ENCODE measurements around the gene TFF3.

TFF3 gene

GRCh38 chr21:42315296-42315891 lies at the start of gene TFF3:
TSS of gene TFF3 (minus strand) at chr21:42315409. CDS start at chr21:42315374, 35 bp downstream.
- POLR2A ChIA-PET = no interaction called here

GRCh38 chr21:42364304-42364865 lies 49.2 kb upstream of the TFF3 start:
- CTCF ChIA-PET = no interaction called here
- TF ChIP-seq PKNOX1 (IDR thresholded peaks at IDR 0.05) (no peak), ZNF384 (IDR thresholded peaks at IDR 0.05) (no peak), FOXK2 (IDR thresholded peaks at IDR 0.05) (no peak)
- POLR2A ChIA-PET = no interaction called here
- DNase-seq (ENCODE audit: extremely low spot score) = no peak

More at GRCh38 chr21:42315296-42315891, at the start of gene TFF3:
- CTCF ChIA-PET = no interaction called here
- no peak for TF ChIP-seq FOXM1 (IDR thresholded peaks at IDR 0.05; ENCODE audit: borderline replicate concordance)
- no peak for TF ChIP-seq FOXK2 (IDR thresholded peaks at IDR 0.05)
- no peak for TF ChIP-seq PKNOX1 (IDR thresholded peaks at IDR 0.05)
- TF ChIP-seq ARNT (IDR thresholded peaks at IDR 0.05) = no peak
- TF ChIP-seq SUZ12 (IDR thresholded peaks at IDR 0.05) = no peak
- no peak for TF ChIP-seq BHLHE40 (IDR thresholded peaks at IDR 0.05; ENCODE audit: borderline replicate concordance)
- TF ChIP-seq ZNF384 (IDR thresholded peaks at IDR 0.05) = no peak
- no peak for TF ChIP-seq SP1 (IDR thresholded peaks at IDR 0.05)
- no peak for TF ChIP-seq ELF4 (IDR thresholded peaks at IDR 0.05)
- no peak for TF ChIP-seq L3MBTL2 (conservative IDR thresholded peaks at IDR 0.05)
- TF ChIP-seq NFRKB (IDR thresholded peaks at IDR 0.05) = no peak
- TF ChIP-seq FOXA1 (IDR thresholded peaks at IDR 0.05) = no peak
- DNase-seq (ENCODE audit: extremely low spot score) = no peak

GRCh38 chr21:42363312-42363711 lies 48.1 kb upstream of the TFF3 start:
- no peak for DNase-seq (ENCODE audit: extremely low spot score)
- ChIA-PET POLR2A (no interaction called here), CTCF (no interaction called here)
- TF ChIP-seq SP1 (IDR thresholded peaks at IDR 0.05) (no peak), CTBP1 (IDR thresholded peaks at IDR 0.05; ENCODE audit: borderline replicate concordance) (no peak), FOXK2 (IDR thresholded peaks at IDR 0.05) (no peak), FOXA1 (IDR thresholded peaks at IDR 0.05) (no peak), ZNF384 (IDR thresholded peaks at IDR 0.05) (no peak), TARDBP (IDR thresholded peaks at IDR 0.05) (no peak), PKNOX1 (IDR thresholded peaks at IDR 0.05) (no peak), BHLHE40 (IDR thresholded peaks at IDR 0.05; ENCODE audit: borderline replicate concordance) (no peak), ARNT (IDR thresholded peaks at IDR 0.05) (no peak), SUZ12 (IDR thresholded peaks at IDR 0.05) (no peak), FOXM1 (IDR thresholded peaks at IDR 0.05; ENCODE audit: borderline replicate concordance) (no peak), HDGF (IDR thresholded peaks at IDR 0.05; ENCODE audit: borderline replicate concordance) (no peak), NFRKB (IDR thresholded peaks at IDR 0.05) (no peak), LEF1 (IDR thresholded peaks at IDR 0.05; ENCODE audit: borderline replicate concordance) (no peak), L3MBTL2 (conservative IDR thresholded peaks at IDR 0.05) (no peak), ELF4 (IDR thresholded peaks at IDR 0.05) (no peak)

GRCh38 chr21:42362700-42363099 lies 47.5 kb upstream of the TFF3 start:
- no peak for DNase-seq (ENCODE audit: extremely low spot score)
- ChIA-PET POLR2A (no interaction called here), CTCF (no interaction called here)
- no peak for TF ChIP-seq PKNOX1 (IDR thresholded peaks at IDR 0.05)

- TF ChIP-seq NFRKB (IDR thresholded peaks at IDR 0.05) (no peak), SUZ12 (IDR thresholded peaks at IDR 0.05) (no peak)
- DNase-seq (ENCODE audit: extremely low spot score) = no peak
- CTCF ChIA-PET = no interaction called here
- POLR2A ChIA-PET = no interaction called here
Measured at GRCh38 chr21:42362198-42362597, 47.0 kb upstream of the TFF3 start.

- TF ChIP-seq SP1 (IDR thresholded peaks at IDR 0.05) = no peak
- POLR2A ChIA-PET = no interaction called here
- CTCF ChIA-PET = interaction anchor here (0.5 to 1.4 kb wide), 3 partner anchors 51 to 102 kb away, joined by 3 read pairs; no protein-coding TSS in a partner anchor
- DNase-seq (ENCODE audit: extremely low spot score) = no peak
Measured at GRCh38 chr21:42361286-42361685, 46.1 kb upstream of the TFF3 start.

- ChIA-PET POLR2A (no interaction called here), CTCF (interaction anchor here (1.4 kb wide), 1 partner anchor 50 kb away, joined by 3 read pairs; no protein-coding TSS in a partner anchor)
- no peak for DNase-seq (ENCODE audit: extremely low spot score)
- TF ChIP-seq FOXM1 (IDR thresholded peaks at IDR 0.05; ENCODE audit: borderline replicate concordance) (no peak), ELF4 (IDR thresholded peaks at IDR 0.05) (no peak), PKNOX1 (IDR thresholded peaks at IDR 0.05) (no peak), FOXK2 (IDR thresholded peaks at IDR 0.05) (no peak), ZNF384 (IDR thresholded peaks at IDR 0.05) (no peak), LEF1 (IDR thresholded peaks at IDR 0.05; ENCODE audit: borderline replicate concordance) (no peak), NFRKB (IDR thresholded peaks at IDR 0.05) (no peak), SP1 (IDR thresholded peaks at IDR 0.05) (no peak), BHLHE40 (IDR thresholded peaks at IDR 0.05; ENCODE audit: borderline replicate concordance) (no peak), ARNT (IDR thresholded peaks at IDR 0.05) (no peak), CTBP1 (IDR thresholded peaks at IDR 0.05; ENCODE audit: borderline replicate concordance) (no peak), SUZ12 (IDR thresholded peaks at IDR 0.05) (no peak), FOXA1 (IDR thresholded peaks at IDR 0.05) (no peak), L3MBTL2 (conservative IDR thresholded peaks at IDR 0.05) (no peak), HDGF (IDR thresholded peaks at IDR 0.05; ENCODE audit: borderline replicate concordance) (no peak), TARDBP (IDR thresholded peaks at IDR 0.05) (no peak)
Measured at GRCh38 chr21:42360317-42360716, 45.1 kb upstream of the TFF3 start.

Data from HEK293T (cell line).